H1 (cell line): ENCODE data around the gene SSNA1. TPM values are rescaled to one million over a fixed set of nuclear protein-coding genes. Genes with fewer than 3 reads are reported as not detected.

Experiments used
- ATF3 ChIP-seq: IDR thresholded peaks from 2 replicates; pipeline ENCODE4 v1.6.1; 2011; ENCODE audit warnings: low read depth, mild to moderate bottlenecking, low read length; ENCODE audit not compliant: insufficient read depth
- BACH1 ChIP-seq: IDR thresholded peaks from 2 replicates; pipeline ENCODE4 v1.6.1; 2012; ENCODE audit warnings: low read length, improper control_type of control experiment
- NRF1 ChIP-seq: IDR thresholded peaks from 2 replicates; pipeline ENCODE4 v1.6.1; 2011; ENCODE audit warnings: mild to moderate bottlenecking, low read depth, low read length, improper control_type of control experiment
- polyA plus RNA-seq, 7 experiments: library from polyadenylated mRNA; depleted of rRNA in 3 of 7; stranded (reverse) in 5 of 7; unstranded in 2 of 7; fragments of >200 nt in 5 of 7; fragments of 200-250 nt in 2 of 7; gene quantifications; 1 replicate in 5 of 7; 2 replicates in 1 of 7; 4 replicates in 1 of 7; pipeline versions ENCODE4 v1.2.1 to v1.2.3, GENCODE V29; 2011 to 2013; ENCODE audit warnings: missing spikeins in 2 of 7, mixed read lengths in 2 of 7
- total RNA-seq: library from RNA; stranded (reverse); fragmentation: NEBNext Ultra II Directional; extraction: Animal tissue kit (Norgen Biotek cat#: 25700); gene quantifications from 2 replicates; pipeline ENCODE4 v1.2.1, GENCODE V29; 2021
- TF ChIP-seq, protein P1 (sequence below): fragments of 300-600 bp; sonication (generic); IDR thresholded peaks from 2 replicates; pipeline ENCODE4 v1.7.1; 2012; ENCODE audit warnings: low read length, moderate library complexity, mild to moderate bottlenecking, inconsistent platforms; ENCODE audit not compliant: insufficient replicate concordance

The SSNA1 gene
- total and polyA plus RNA-seq, 2 of the 8 experiments (the other 6 are each of a cell fraction or from before 2014, with no cell fraction given) = 87.3 to 157 TPM

DNA sequence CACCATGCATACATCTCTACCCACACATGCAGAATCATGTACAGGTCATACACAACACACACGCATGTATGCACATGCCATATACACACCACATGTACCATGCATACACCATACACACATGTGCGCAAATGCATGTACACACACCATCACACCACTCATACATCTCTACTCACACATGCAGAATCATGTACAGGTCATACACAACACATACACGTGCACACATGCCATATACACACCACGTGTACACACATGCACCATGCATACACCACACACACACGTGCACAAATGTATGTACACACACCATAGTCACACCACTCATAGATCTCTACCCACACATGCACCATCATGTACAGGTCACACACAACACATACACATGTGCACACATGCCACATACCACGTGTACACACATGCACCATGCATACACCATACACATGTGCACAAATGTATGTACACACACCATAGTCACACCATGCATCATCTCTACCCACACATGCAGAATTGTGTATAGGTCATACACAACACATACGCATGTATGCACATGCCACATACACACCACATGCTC, 35.6 kb upstream of the SSNA1 start (continued):
- TF ChIP-seq, protein P1, sequence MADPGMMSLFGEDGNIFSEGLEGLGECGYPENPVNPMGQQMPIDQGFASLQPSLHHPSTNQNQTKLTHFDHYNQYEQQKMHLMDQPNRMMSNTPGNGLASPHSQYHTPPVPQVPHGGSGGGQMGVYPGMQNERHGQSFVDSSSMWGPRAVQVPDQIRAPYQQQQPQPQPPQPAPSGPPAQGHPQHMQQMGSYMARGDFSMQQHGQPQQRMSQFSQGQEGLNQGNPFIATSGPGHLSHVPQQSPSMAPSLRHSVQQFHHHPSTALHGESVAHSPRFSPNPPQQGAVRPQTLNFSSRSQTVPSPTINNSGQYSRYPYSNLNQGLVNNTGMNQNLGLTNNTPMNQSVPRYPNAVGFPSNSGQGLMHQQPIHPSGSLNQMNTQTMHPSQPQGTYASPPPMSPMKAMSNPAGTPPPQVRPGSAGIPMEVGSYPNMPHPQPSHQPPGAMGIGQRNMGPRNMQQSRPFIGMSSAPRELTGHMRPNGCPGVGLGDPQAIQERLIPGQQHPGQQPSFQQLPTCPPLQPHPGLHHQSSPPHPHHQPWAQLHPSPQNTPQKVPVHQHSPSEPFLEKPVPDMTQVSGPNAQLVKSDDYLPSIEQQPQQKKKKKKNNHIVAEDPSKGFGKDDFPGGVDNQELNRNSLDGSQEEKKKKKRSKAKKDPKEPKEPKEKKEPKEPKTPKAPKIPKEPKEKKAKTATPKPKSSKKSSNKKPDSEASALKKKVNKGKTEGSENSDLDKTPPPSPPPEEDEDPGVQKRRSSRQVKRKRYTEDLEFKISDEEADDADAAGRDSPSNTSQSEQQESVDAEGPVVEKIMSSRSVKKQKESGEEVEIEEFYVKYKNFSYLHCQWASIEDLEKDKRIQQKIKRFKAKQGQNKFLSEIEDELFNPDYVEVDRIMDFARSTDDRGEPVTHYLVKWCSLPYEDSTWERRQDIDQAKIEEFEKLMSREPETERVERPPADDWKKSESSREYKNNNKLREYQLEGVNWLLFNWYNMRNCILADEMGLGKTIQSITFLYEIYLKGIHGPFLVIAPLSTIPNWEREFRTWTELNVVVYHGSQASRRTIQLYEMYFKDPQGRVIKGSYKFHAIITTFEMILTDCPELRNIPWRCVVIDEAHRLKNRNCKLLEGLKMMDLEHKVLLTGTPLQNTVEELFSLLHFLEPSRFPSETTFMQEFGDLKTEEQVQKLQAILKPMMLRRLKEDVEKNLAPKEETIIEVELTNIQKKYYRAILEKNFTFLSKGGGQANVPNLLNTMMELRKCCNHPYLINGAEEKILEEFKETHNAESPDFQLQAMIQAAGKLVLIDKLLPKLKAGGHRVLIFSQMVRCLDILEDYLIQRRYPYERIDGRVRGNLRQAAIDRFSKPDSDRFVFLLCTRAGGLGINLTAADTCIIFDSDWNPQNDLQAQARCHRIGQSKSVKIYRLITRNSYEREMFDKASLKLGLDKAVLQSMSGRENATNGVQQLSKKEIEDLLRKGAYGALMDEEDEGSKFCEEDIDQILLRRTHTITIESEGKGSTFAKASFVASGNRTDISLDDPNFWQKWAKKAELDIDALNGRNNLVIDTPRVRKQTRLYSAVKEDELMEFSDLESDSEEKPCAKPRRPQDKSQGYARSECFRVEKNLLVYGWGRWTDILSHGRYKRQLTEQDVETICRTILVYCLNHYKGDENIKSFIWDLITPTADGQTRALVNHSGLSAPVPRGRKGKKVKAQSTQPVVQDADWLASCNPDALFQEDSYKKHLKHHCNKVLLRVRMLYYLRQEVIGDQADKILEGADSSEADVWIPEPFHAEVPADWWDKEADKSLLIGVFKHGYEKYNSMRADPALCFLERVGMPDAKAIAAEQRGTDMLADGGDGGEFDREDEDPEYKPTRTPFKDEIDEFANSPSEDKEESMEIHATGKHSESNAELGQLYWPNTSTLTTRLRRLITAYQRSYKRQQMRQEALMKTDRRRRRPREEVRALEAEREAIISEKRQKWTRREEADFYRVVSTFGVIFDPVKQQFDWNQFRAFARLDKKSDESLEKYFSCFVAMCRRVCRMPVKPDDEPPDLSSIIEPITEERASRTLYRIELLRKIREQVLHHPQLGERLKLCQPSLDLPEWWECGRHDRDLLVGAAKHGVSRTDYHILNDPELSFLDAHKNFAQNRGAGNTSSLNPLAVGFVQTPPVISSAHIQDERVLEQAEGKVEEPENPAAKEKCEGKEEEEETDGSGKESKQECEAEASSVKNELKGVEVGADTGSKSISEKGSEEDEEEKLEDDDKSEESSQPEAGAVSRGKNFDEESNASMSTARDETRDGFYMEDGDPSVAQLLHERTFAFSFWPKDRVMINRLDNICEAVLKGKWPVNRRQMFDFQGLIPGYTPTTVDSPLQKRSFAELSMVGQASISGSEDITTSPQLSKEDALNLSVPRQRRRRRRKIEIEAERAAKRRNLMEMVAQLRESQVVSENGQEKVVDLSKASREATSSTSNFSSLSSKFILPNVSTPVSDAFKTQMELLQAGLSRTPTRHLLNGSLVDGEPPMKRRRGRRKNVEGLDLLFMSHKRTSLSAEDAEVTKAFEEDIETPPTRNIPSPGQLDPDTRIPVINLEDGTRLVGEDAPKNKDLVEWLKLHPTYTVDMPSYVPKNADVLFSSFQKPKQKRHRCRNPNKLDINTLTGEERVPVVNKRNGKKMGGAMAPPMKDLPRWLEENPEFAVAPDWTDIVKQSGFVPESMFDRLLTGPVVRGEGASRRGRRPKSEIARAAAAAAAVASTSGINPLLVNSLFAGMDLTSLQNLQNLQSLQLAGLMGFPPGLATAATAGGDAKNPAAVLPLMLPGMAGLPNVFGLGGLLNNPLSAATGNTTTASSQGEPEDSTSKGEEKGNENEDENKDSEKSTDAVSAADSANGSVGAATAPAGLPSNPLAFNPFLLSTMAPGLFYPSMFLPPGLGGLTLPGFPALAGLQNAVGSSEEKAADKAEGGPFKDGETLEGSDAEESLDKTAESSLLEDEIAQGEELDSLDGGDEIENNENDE = no peak
- TF ChIP-seq ATF3 (no peak), NRF1 (no peak), BACH1 (no peak)
